Measurements from ENCODE around the gene SPEN.
A peak's percentile ranks its signal among the peaks of the same experiment; 100 is the strongest.
"Not testable (repeated sequence)": the region's sequence is repeated elsewhere in the genome, so short reads cannot be mapped to it uniquely, and the experiment has no call there.

The SPEN gene, protein sequence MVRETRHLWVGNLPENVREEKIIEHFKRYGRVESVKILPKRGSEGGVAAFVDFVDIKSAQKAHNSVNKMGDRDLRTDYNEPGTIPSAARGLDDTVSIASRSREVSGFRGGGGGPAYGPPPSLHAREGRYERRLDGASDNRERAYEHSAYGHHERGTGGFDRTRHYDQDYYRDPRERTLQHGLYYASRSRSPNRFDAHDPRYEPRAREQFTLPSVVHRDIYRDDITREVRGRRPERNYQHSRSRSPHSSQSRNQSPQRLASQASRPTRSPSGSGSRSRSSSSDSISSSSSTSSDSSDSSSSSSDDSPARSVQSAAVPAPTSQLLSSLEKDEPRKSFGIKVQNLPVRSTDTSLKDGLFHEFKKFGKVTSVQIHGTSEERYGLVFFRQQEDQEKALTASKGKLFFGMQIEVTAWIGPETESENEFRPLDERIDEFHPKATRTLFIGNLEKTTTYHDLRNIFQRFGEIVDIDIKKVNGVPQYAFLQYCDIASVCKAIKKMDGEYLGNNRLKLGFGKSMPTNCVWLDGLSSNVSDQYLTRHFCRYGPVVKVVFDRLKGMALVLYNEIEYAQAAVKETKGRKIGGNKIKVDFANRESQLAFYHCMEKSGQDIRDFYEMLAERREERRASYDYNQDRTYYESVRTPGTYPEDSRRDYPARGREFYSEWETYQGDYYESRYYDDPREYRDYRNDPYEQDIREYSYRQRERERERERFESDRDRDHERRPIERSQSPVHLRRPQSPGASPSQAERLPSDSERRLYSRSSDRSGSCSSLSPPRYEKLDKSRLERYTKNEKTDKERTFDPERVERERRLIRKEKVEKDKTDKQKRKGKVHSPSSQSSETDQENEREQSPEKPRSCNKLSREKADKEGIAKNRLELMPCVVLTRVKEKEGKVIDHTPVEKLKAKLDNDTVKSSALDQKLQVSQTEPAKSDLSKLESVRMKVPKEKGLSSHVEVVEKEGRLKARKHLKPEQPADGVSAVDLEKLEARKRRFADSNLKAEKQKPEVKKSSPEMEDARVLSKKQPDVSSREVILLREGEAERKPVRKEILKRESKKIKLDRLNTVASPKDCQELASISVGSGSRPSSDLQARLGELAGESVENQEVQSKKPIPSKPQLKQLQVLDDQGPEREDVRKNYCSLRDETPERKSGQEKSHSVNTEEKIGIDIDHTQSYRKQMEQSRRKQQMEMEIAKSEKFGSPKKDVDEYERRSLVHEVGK (N-terminal part only)
- total RNA-seq, result 101 to 111 reads per million in 2 donors

DNA sequence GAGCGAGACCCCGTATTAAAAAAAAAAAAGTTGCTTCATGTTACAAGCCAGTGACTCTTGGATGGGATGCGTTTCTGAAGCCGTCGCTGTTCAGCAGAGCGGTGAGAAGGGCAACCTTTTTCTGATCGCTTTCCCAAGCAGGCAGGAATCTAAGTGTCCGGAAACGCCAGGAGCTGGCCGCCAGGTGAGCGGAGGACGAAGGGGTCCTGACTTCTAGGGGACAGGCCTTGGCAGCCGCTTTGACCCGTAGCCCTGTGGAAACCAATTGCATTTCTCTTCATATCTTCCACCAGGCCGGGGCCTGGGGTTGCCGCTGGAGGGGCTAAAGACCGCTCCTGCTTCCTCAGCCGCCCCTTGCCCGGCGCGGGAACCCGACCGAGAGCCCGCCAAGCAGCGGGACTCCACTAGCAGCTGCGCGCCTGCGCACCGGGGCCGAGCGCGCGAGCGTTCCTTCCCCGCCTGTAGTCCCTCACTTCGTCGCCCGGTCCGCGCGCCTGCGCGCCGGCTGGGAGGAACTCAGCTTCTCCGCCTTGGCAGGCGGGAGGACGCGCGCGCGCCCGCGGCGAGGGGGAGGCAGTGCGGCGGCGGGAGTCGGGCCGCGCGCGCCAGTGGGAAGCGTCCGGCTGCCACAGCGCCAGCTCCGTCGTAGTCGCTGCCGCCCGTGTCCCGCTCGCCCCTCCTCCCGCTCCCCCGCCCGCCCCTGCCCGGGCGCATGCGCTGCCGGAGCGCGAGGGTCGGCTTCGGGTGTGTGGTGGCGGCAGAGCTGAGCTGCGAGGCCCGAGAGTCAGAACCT is at the start of gene SPEN:
Gene SPEN (plus strand): TSS at position 608 of the 793 bp plus-strand sequence. CDS start 361 bp downstream, outside the sequence.
- peak; percentile 100 for DNase-seq

DNA sequence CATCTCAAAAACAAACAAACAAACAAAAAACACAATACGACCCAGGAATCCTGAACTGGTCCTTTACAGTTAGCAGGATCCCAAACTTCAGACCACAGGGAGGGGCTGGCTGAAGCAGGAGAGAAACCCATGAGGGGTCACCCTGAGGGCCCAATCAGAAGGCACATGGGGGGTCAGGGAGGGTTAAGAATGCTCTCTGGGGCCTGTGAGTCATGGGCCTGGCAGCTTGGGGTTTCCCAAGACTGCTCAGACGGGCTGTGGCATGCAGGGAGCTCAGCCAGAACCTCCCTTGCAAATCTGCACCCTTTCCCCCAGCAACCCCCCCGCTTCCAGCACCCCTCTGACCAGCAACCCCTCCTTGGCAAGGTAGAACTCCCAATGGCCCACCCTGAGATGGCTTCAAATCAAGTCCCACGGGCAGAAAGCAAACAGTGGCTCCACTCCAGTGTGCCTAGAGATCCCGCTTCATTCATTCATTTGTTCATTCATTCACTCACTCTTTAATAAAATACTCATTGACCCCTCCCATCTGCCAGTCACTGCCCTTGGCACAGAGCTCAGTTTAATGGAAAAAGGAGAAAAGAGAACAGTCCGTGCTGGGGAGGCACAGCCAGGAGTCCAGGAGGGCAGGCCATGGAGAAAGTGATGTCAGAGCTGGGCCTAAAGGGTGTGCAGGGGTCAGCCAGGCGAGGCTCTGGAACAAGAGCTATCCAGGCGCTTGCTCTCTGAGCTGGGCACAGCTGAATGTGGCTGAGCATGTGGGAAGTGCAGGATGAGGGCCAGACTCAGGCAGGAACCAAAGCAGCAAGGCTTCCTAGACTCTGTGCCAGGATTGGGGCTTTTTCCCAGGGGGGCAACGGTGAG is 48.3 kb upstream of the SPEN start:
- DNase-seq, result no peak

DNA sequence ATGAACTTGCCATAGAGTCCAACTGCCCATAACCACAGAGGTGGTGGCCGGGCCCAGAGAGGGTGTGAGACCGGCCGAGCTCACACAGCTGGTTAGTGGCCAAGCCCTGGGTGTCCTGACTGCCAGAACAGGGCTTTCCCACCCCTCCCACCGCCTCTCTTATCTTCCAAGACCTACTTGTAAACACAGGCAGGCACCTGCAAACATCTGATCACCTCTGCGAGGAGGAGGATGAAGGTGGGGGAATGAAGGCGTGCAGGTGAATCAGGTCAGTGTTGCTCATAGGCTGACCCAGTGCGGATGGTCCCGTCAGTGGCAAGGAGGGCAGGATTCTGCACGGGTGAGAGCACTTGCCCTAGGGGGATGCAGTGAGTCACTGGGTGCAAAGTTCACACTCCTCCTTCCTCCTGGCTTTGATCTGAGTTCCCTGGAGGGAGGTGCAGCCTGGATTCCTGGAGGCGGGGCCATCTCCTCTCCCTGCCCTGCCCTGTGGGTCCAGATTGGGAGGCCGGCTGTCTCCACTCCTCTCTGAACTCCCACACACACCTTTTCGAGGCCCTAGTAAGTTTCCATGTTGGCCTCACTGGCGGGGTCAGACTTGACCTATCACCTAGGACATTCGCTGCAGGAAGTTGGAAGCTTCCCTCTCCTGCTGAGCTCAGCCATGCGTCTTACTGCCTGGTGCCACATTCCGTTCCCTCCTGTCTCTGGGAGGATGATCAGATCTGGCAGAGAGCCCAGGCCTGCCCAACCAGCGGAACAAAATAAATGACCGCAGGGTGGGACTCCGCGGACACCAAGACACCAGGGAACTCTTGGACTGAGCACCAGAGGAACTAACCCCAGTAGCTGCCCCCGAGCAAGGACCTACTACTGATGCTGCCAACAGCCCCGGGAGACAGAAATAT is 47.3 kb upstream of the SPEN start:
- no peak for DNase-seq

DNA sequence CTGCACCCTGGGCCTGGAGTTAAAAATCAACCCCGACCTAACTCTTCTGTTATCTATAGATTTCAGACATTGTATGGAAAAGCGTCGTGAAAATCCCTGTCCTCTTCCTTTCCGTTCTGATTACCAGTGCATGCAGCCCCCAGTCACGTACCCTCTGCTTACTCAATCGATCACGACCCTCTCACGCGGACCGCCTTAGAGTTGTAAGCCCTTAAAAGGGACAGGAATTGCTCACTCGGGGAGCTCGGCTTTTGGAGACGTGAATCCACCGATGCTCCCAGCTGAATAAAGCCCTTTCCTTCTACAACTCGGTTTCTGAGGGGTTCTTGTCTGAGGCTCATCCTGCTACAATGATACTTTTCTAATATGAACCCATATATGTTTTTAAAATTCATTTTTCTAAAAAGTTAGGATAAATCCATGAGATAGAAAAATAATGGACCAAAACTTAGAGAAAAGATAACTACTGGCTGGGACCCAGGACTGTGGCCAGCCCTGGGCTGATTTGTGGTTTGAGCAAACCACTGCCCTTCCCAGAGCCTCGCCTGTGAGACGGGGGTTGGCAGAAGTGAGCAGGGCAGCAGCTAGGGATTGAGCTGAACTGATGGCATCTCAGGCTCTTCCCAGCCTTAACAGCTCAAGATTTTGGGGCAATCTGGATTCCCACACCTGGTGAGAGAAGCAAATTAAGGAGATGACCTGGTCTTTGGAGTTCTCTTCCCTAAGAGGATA is 45.1 kb upstream of the SPEN start:
- DNase-seq, result no peak

DNA sequence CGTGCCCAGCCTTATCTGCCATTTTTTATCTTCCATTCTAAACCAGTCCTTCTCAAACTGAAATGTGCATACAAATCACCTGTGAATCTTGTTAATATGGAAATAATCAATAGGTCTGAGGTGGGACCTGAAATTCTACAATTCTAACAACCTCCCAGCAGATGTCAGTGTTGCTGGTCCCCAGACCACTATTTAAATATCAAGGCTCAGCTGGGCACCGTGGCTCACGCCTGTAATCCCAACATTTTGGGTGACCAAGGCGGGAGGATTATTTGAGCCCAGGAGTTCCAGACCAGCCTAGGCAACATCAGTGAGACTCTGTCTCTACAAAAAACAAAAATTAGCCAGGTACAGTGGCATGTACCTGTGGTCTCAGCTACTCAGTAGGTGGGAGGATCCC is 44.1 kb upstream of the SPEN start:
- DNase-seq, result no peak

DNA sequence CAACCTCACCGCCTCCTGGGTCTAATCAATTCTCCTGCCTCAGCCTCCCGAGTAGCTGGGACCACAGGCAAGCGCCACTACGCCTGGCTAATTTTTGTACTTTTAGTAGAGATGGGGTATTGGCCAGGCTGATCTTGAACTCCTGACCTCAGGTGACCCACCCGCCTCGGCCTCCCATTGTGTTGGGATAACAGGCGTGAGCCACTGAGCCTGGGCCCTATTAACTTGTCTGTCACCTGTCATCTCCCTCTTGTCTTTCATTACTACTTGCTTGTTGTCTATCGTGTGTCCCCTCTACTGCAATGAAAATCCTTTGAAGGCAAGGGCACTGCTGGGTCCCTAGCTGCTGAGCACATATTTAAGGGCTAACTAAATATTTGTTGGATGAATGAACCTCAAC is 43.4 kb upstream of the SPEN start:
- DNase-seq, result no peak

DNA sequence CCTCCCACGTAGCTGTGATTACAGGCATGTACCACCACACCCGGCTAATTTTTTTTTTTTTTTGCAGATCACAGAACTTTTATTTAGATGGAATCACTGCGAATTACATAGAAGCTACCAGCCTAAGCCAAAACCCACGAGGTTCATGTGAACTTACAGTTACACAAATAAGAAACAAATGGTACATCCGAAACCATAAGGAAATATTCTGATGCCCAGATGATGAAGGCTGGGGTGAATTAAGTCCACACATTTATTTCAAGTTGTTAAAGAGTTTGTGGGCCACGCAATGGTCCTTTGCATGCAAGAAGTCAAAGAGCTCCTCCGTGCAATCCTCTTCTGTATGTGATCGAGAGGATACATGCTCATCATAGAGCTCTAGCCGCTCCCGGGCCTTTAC is 40.4 kb upstream of the SPEN start:
- DNase-seq, result no peak

DNA sequence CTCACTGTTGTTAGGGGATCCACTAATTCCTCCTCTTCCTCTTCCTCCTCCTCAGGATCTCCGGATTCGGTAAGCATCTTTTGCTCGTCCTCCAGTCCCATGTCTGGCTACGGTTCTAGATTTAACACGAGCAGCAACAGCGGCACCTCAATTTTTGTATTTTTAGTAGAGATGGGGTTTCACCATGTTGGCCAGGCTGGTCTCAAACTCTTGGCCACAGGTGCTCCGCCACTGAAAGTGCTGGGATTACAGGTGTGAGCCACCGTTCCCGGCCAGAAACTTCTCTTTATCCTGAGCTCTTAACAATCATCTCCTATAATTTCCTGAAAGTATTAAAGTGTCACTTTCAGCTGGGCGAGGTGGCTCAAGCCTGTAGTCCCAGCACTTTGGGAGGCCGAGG is 40.0 kb upstream of the SPEN start, which contains the start of gene UQCRHL:
Gene UQCRHL (minus strand): TSS at position 101 of the 400 bp plus-strand sequence. CDS start 0 bp downstream, at position 101.
- not testable (repeated sequence) for DNase-seq

DNA sequence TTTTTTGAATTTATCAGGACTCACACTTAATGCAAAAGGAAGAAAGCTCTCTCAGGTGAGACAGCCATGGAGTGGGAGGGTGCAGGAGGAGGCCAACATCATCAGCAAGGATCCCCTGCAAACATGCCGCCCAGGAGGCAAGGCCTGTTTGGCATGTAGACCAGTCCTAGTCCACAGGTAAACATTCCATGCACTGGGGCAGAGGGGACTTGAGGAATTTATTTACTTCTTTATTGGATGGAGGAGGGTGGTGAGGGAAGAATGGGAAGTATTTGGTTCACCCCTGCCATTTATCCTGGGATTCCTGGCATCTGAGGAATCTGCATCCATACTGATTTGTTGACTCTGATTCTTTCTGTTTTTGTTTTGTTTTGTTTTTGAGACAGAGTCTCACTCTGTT is 38.6 kb upstream of the SPEN start:
- no peak for DNase-seq

DNA sequence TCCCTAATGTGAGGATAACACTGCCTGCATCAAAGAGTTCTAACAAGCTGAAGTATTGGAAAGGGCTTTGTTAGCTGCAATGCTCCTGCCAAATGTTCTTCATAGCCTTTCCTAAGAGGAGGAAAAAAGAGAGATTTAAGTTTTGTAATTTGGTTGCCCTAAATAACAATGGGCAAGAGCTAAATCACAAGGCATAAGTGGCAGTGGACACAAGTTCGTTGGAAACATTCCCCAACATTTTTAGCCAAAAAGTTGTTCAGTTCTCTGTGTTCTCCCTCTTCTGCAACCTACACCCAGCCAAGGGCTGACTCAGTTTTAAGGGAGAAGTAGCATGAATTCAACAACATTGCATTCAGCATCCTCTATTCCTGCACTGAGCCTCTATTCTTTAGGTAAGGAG is 37.4 kb upstream of the SPEN start:
- no peak for DNase-seq

DNA sequence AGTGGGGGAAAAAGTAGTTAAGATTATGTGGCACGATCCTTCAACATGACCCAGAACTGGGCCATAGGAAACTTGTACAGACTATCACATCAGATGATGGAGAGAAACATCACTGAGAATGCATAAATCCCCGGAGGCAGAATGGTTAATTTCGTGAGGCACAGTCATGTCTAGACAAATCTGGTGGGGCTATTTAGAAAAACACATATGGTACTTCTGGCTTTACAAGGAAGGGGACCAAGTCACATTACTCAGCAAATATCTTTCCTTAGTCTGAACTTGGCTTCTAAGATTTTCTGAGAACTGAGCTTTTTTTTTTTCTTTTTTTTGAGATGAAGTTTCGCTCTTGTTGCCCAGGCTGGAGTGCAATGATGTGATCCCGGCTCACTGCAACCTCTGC is 30.8 kb upstream of the SPEN start:
- DNase-seq, result no peak

DNA sequence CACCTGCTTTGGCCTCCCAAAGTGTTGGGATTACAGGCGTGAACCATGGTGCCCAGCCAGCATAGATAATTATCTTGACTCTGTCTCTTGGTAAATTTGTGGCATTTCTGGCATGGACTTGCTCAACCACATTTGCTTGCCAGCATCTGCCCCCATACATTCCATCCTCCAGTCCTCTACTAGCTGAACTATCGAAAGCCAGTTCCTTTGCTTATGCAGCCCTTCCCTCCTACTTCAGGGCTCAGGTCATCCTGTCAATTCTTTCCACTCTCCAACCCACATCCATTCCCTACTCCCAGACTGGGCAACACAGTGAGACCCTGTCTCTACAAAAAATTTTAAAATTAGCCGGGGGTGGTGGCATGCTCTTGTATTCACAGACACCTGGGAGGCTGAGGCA is 27.0 kb upstream of the SPEN start:
- no peak for DNase-seq

DNA sequence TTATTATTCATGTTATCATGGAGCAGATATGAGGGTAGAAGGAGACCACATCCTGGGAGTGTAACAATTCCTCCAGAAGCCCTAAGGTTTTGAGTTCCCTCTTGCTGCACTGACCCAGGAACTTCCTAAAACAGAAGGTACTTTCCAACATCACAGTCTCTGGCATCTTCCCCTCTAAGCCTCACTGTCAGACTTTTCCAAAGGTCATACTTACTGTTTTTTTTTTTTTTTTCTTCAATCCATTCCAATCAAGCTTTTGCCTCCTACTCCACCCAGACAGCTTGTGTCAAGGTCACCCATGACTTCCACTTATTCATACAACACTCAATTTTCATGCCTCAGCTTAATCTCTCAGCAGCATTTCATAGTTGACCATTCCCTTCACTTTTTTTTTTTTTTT is 21.7 kb upstream of the SPEN start:
- no peak for DNase-seq

DNA sequence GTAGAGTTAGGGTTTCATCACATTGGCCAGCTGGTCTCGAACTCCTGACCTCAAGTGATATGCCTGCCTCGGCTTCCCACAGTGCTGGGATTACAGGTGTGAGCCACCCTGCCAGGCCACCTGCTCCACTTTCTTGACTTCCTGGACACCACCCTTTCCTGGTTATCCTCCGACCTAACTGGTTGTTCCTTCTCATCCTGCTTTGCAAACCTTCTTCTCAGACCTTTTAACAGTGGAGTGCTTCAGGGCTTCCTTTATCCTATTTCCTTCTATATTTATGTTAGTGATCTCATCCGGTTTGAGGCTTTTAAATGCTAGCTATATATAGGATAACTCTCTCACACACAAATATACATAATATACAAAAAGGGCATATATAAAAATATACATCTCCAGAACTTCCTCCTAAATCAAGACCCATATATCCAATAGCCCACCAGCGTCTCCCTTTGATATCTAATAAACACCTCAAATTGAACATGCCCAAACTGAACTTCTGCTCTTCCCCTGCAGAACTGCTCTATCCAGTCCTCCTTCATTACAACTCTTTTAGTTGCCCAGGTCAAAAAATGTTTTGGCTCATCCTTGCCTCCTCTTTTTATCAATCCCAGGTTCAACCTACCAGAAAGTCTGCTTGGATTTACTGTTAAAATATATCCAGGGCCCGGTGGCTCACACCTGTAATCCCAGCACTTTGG is 20.5 kb upstream of the SPEN start:
- no peak for DNase-seq

DNA sequence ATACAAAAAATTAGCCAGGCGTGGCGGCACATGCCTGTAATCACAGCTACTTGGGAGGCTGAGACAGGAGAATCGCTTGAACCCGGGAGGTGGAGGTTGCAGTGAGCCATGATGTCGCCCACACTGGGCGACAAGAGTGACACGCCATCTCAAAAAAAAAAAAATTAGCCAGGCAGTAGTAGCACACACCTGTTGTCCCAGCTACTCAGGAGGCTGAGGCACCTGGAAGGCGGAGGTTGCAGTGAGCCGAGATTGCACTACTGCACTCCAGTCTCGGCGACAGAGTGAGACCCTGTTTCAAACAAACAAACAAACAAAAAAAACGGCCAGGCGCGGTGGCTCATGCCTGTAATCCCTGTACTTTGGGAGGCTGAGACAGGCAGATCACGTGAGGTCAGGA is 19.9 kb upstream of the SPEN start:
- not testable (repeated sequence) for DNase-seq

DNA sequence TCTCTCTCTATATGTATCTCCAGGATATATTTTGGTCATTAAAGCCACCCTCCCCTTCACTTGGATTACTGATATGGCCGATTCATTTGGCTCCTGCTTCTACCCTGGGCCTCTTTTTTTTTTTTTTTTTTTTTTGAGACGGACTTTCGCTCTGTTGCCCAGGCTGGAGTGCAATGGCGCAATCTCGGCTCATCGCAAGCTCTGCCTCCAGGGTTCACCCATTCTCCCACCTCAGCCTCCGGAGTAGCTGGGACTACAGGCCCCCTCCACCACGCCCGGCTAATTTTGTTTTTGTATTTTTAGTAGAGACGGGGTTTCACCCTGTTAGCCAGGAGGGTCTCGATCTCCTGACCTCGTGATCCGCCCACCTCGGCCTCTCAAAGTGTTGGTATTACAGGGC is 18.6 kb upstream of the SPEN start:
- DNase-seq, result not testable (repeated sequence)

DNA sequence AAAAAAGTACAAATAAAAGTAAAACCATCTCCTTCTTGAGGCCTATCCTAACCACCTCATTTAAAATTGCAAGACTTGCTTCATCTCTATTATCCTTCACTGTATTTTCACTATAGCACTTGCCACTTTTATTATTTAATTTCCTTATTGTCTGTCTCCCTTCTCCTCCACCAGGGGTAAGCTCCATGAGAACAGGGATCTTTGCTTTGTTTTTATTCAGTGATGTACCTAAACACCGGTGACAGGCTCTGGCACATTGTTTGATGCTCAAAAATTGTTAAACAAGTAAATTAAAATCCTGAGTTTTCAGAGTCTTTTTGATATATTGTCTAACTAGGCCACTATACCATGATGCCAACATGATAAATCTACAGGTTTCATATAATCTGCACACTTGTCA is 17.2 kb upstream of the SPEN start:
- DNase-seq, result no peak

DNA sequence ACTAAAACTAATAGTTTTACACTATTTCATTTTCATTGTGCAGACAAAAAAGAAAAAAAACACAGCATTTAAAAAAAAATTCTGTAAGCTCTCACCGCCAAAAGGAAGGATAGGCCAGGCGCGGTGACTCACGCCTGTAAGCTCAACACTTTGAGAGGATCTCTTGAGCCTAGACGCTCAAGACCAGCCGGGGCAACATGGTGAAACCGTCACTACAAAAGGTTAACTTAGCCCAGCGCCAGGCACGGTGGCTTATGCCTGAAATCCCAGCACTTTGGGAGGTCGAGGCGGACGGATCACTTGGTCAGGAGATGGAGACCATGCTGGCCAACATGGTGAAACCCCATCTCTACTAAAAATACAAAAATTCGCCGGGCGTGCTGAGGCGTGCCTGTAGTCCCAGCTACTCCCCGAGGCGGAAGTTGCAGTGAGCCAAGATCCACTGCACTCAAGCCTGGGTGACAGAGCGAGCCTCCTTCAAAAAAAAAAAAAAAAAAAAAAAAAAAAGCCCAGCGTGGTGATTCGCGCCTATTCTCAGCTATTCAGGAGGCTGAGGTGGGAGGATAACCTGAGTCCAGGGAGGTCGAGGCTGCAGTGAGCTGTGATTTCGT is 14.3 kb upstream of the SPEN start:
- DNase-seq, result no peak

Data from activated gamma-delta T cell (primary cell).